ENCODE measurements around the gene EEF1B2.
"Not testable (repeated sequence)": the region's sequence is repeated elsewhere in the genome, so short reads cannot be mapped to it uniquely, and the experiment has no call there.

The EEF1B2 gene

DNA sequence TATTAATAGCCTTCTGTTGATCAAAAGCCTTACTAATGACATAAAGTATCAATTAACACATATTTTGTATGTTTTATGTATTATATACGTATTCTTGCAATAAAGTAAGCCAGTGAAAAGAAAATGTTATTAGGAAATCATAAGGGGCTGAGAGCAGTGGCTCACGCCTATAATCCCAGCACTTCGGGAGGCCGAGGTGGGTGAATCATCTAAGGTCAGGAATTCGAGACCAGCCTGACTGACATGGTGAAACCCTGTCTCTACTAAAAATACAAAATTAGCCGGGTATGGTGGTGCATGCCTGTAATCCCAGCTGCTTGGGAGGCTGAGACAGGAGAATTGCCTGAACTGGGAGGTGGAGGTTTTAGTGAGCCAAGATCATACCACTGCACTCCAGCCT lies 21.8 kb downstream of the EEF1B2 start:
- H3K36me3 ChIP-seq (replicated peaks); H3K4me3 ChIP-seq; H3K27me3 ChIP-seq (ENCODE audit: low read depth); DNase-seq (ENCODE audit: low spot score in 2 of 2); in situ Hi-C loops (cut with MboI; ENCODE audit: low sequenced_read_pairs); H3K9me3 ChIP-seq; H3K4me1 ChIP-seq: not testable (repeated sequence)

GRCh38 chr2:206189691-206190090 lies 30.0 kb downstream of the EEF1B2 start:
- no peaks in the 10 kb centered on the region for H3K9me3 ChIP-seq
- in situ Hi-C loops (cut with MboI; ENCODE audit: low sequenced_read_pairs) = no loop called here
- no peak for DNase-seq (ENCODE audit: low spot score in 2 of 2)
- peaks cover 8% of the 10 kb centered on the region; the same call in 1 of the 2 replicates for H3K27me3 ChIP-seq (ENCODE audit: low read depth)
- peaks cover 8% of the 10 kb centered on the region for H3K4me1 ChIP-seq
- no peak overlapping the region for H3K4me3 ChIP-seq
- no peaks in the 10 kb centered on the region for H3K36me3 ChIP-seq (replicated peaks)

DNA sequence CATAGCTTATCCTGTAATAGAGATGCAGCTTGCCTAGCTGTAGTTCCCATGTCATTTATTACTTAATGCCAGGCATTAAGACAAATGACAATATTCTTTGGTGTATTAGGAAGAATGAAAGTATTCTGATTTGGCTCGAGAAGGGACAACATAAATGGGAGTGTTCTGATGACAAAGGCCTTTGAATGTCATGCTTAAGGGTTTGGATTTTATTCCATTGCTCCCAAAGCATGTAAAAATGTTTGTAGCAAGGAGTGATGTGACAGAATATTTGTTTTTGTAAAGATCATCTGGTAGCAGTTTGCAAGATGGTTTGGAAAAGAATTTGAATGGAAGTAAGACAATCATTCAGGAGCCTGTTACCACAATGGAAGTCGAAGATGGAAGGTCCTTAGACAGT lies 30.4 kb downstream of the EEF1B2 start:
- Histone ChIP-seq H3K27me3 (ENCODE audit: low read depth) (peaks cover 8% of the 10 kb centered on the region; the same call in 1 of the 2 replicates), H3K4me1 (peaks cover 8% of the 10 kb centered on the region), H3K4me3 (no peak overlapping the region), H3K36me3 (replicated peaks) (no peaks in the 10 kb centered on the region), H3K9me3 (no peaks in the 10 kb centered on the region)
- in situ Hi-C loops (cut with MboI; ENCODE audit: low sequenced_read_pairs) = no loop called here
- DNase-seq (ENCODE audit: low spot score in 2 of 2) = no peak

- in situ Hi-C loops (cut with MboI; ENCODE audit: low sequenced_read_pairs) = no loop called here
- Histone ChIP-seq H3K36me3 (replicated peaks) (no peaks in the 10 kb centered on the region), H3K4me1 (peaks cover 8% of the 10 kb centered on the region), H3K9me3 (no peaks in the 10 kb centered on the region), H3K4me3 (no peak overlapping the region), H3K27me3 (ENCODE audit: low read depth) (peaks cover 8% of the 10 kb centered on the region; the same call in 1 of the 2 replicates)
- DNase-seq (ENCODE audit: low spot score in 2 of 2) = no peak
Observed at GRCh38 chr2:206190689-206191088, 31.0 kb downstream of the EEF1B2 start.

DNA sequence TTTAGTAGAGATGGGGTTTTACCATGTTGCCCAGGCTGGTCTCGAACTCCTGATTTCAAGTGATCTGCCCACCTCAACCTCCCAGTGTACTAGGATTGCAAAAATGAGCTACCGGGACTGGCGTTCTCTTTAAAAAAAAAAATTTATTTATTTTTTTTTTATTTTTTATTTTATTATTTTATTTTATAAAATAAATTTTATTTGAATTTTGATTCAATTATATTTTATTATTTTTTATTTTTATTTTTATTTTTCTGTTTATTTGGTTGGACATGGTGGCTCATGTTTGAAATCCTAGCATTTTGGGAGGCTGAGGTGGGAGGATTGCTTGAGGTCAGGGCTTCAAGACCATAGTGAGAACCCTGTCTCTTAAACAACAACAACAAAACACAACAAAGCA lies 32.5 kb downstream of the EEF1B2 start:
- in situ Hi-C loops (cut with MboI; ENCODE audit: low sequenced_read_pairs) = no loop called here
- H3K9me3 ChIP-seq = no peaks in the 10 kb centered on the region
- H3K4me1 ChIP-seq = peaks cover 8% of the 10 kb centered on the region
- no peak overlapping the region for H3K4me3 ChIP-seq
- DNase-seq (ENCODE audit: low spot score in 2 of 2) = no peak
- H3K36me3 ChIP-seq (replicated peaks) = no peaks in the 10 kb centered on the region
- H3K27me3 ChIP-seq (ENCODE audit: low read depth) = peaks cover 8% of the 10 kb centered on the region; the same call in 1 of the 2 replicates

DNA sequence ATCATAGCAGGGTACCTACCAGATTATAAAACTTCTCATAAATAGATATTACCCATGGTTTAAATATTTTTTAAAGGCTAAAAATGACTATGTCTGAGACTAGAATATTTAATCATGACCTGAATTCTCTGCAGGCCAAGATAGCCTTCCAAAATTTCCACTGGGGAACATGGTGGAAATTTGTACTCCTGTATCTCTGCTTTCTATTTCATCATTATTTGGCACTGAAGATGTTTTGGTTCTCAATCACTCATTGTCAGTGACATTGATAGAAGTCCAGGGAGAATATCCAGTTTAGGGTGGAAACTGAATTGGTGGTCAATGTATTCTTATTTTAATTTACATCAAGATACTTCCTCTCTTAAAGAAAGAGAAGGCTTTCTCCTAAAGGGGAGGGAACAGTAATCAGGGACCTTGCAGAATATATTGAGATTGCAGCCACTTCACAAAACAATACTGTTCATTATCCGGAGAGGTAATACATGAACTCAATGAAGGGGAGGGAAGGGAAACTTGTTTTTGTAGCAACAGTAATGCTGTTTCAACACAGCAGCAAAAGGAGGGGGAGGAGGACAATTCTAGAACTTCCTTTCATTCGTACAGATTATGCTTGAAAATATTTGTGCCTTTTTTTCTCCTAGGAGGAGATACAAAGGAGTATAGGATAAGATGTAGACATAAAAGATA lies 34.1 kb downstream of the EEF1B2 start:
- DNase-seq (ENCODE audit: low spot score in 2 of 2) = peak; percentile 38 to 87
- Histone ChIP-seq H3K27me3 (ENCODE audit: low read depth) (peaks cover 6% of the 10 kb centered on the region; the same call in 1 of the 2 replicates), H3K4me3 (no peak overlapping the region), H3K36me3 (replicated peaks) (no peaks in the 10 kb centered on the region), H3K4me1 (peaks cover 8% of the 10 kb centered on the region), H3K9me3 (no peaks in the 10 kb centered on the region)
- in situ Hi-C loops (cut with MboI; ENCODE audit: low sequenced_read_pairs) = no loop called here

DNA sequence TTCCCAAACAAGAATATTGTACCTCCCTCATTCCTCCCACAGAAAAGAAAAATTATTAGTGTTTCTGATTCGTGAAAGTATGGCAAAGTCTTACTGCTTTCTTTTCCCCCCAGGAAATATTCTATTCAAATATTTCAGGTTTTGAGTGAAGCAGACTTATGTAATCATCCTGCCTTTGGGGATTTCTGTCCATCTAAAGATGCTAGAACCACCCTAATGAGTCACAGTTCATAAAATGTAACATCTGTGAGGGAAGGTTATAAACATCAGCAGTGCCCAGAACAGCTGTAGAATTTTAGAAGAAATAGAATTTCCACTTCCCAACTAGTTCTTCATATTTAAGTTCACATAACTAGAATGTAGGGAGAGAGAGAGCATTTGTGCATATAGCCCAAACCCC lies 39.0 kb downstream of the EEF1B2 start:
- no peak for DNase-seq (ENCODE audit: low spot score in 2 of 2)
- in situ Hi-C loops (cut with MboI; ENCODE audit: low sequenced_read_pairs) = no loop called here

GRCh38 chr2:206201075-206201848 lies 41.6 kb downstream of the EEF1B2 start:
- in situ Hi-C loops (cut with MboI; ENCODE audit: low sequenced_read_pairs) = no loop called here
- H3K4me1 ChIP-seq = no peaks in the 10 kb centered on the region
- H3K4me3 ChIP-seq = no peak overlapping the region
- H3K9me3 ChIP-seq = no peaks in the 10 kb centered on the region
- peaks cover 2% of the 10 kb centered on the region; the same call in 1 of the 2 replicates for H3K27me3 ChIP-seq (ENCODE audit: low read depth)
- no peak for DNase-seq (ENCODE audit: low spot score in 2 of 2)
- H3K36me3 ChIP-seq (replicated peaks) = no peaks in the 10 kb centered on the region

More for the DNA sequence above, 39.0 kb downstream of the EEF1B2 start:
- H3K4me1 ChIP-seq = peaks cover 2% of the 10 kb centered on the region
- no peaks in the 10 kb centered on the region for H3K36me3 ChIP-seq (replicated peaks)
- peaks cover 2% of the 10 kb centered on the region; the same call in 1 of the 2 replicates for H3K27me3 ChIP-seq (ENCODE audit: low read depth)
- H3K9me3 ChIP-seq = no peaks in the 10 kb centered on the region
- no peak overlapping the region for H3K4me3 ChIP-seq

DNA sequence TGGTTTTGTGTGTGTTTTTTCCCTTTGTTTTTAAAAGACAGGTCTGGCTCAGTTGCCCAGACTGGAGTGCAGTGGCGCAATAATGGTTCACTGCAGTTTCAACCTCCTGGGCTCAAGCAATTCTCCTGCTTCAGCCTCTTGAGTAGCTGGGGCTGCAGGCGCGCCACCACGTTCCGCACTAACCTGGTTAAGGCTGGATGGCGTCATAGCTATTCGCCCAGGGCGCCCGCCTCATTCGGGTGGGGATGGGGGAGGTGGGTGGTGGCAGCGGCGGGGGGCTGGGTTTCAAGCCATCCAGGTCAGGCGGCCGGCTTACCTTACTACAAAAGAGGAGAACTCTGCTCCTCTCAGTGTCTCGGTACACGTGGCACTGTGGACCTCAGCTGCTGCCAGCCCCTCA lies 42.8 kb downstream of the EEF1B2 start:
- Histone ChIP-seq H3K9me3 (no peaks in the 10 kb centered on the region), H3K4me1 (no peaks in the 10 kb centered on the region), H3K4me3 (no peak overlapping the region), H3K36me3 (replicated peaks) (no peaks in the 10 kb centered on the region), H3K27me3 (ENCODE audit: low read depth) (peaks cover 2% of the 10 kb centered on the region; the same call in 1 of the 2 replicates)
- DNase-seq (ENCODE audit: low spot score in 2 of 2) = no peak
- in situ Hi-C loops (cut with MboI; ENCODE audit: low sequenced_read_pairs) = no loop called here

GRCh38 chr2:206203331-206203730 lies 43.6 kb downstream of the EEF1B2 start:
- no peaks in the 10 kb centered on the region for H3K9me3 ChIP-seq
- H3K4me1 ChIP-seq = no peaks in the 10 kb centered on the region
- no peak for DNase-seq (ENCODE audit: low spot score in 2 of 2)
- no peaks in the 10 kb centered on the region for H3K36me3 ChIP-seq (replicated peaks)
- in situ Hi-C loops (cut with MboI; ENCODE audit: low sequenced_read_pairs) = no loop called here
- H3K4me3 ChIP-seq = no peak overlapping the region
- peaks cover 2% of the 10 kb centered on the region; the same call in 1 of the 2 replicates for H3K27me3 ChIP-seq (ENCODE audit: low read depth)

- H3K9me3 ChIP-seq = no peaks in the 10 kb centered on the region
- DNase-seq (ENCODE audit: low spot score in 2 of 2) = no peak
- H3K4me1 ChIP-seq = no peaks in the 10 kb centered on the region
- no peaks in the 10 kb centered on the region for H3K36me3 ChIP-seq (replicated peaks)
- in situ Hi-C loops (cut with MboI; ENCODE audit: low sequenced_read_pairs) = no loop called here
- 0 out of 2 replicates have a peak, but pooled peaks cover 2% of the 10 kb centered on the region for H3K27me3 ChIP-seq (ENCODE audit: low read depth)
- H3K4me3 ChIP-seq = no peak overlapping the region
Observed at GRCh38 chr2:206204710-206205109, 45.0 kb downstream of the EEF1B2 start.

DNA sequence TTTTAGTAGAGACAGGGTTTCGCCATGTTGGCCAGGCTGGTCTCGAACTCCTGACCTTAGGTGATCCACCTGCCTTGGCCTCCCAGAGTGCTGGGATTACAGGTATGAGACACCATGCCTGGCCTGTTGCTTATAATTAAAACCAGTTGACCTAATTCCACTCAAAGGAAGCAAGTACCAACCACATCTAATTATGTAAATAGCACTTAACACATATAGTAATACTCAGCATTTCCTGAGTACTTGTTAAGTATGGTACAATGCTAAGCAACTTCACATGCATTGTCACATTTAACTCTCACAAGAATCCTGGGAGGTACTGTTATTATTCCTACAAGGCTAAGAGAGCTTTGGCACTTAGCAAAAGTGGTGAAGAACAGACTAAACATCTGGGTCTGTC lies 47.6 kb downstream of the EEF1B2 start:
- H3K4me3 ChIP-seq; in situ Hi-C loops (cut with MboI; ENCODE audit: low sequenced_read_pairs); H3K9me3 ChIP-seq; DNase-seq (ENCODE audit: low spot score in 2 of 2); H3K36me3 ChIP-seq (replicated peaks); H3K27me3 ChIP-seq (ENCODE audit: low read depth): not testable (repeated sequence)
- peaks cover 13% of the 10 kb centered on the region for H3K4me1 ChIP-seq

GRCh38 chr2:206208900-206209299 lies 49.2 kb downstream of the EEF1B2 start:
- Histone ChIP-seq H3K4me1 (peaks cover 28% of the 10 kb centered on the region), H3K9me3 (no peaks in the 10 kb centered on the region), H3K4me3 (no peak overlapping the region), H3K27me3 (ENCODE audit: low read depth) (no peaks in the 10 kb centered on the region), H3K36me3 (replicated peaks) (no peaks in the 10 kb centered on the region)
- in situ Hi-C loops (cut with MboI; ENCODE audit: low sequenced_read_pairs) = no loop called here
- no peak for DNase-seq (ENCODE audit: low spot score in 2 of 2)

DNA sequence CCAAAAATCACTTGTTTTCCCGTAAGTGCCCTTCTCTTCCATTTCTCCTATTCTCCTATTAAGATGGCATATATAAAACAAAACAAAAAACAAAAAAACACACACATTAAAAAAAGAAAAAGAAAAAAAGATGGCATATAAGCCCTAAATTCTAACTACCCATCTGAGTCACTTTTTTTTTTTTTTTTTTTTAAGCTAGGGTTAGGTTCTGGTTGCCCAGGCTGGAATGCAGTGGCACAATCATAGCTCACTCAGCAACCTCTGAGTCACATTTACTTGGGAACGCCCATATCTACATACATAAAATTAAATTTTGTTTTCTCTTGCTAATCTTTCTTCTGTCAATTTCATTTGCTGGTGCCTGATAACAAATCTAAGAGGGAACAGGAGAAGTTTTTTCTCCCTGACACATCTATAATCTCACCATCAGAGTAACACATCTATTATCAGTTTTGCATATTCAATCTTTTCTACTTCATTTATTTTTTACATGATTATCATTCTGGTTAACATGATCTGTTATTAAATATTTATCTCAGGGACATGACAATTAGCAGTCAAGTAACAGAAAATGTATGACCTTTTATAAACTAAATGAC lies 52.1 kb downstream of the EEF1B2 start:
- H3K4me3 ChIP-seq = no peak overlapping the region; the same call in 1 of the 2 replicates
- no peak for DNase-seq (ENCODE audit: low spot score in 2 of 2)

More for the DNA sequence above, 52.1 kb downstream of the EEF1B2 start:
- no peaks in the 10 kb centered on the region for H3K27me3 ChIP-seq (ENCODE audit: low read depth)
- H3K4me1 ChIP-seq = peaks cover 28% of the 10 kb centered on the region
- H3K36me3 ChIP-seq (replicated peaks) = no peaks in the 10 kb centered on the region
- in situ Hi-C loops (cut with MboI; ENCODE audit: low sequenced_read_pairs) = no loop called here
- H3K9me3 ChIP-seq = no peaks in the 10 kb centered on the region

Data from HAP-1 (cell line).